IMR-90 (cell line): Measurements from ENCODE around the gene ZNF33B.

Experiments used
- BHLHE40 ChIP-seq: fragments of 150-350 bp; IDR thresholded peaks from 2 replicates; pipeline ENCODE4 v1.6.1; 2016; ENCODE audit warnings: mild to moderate bottlenecking, low read depth, low read length
- CHD1 ChIP-seq: IDR thresholded peaks from 2 replicates; pipeline ENCODE4 v1.6.1; 2012; ENCODE audit warnings: low read depth, low read length, improper control_type of control experiment
- POLR2A ChIP-seq: IDR thresholded peaks from 2 replicates; pipeline ENCODE4 v1.6.1; 2012; ENCODE audit warnings: mild to moderate bottlenecking, low read depth, low read length
- RAD21 ChIP-seq: IDR thresholded peaks from 2 replicates; pipeline ENCODE4 v1.6.1; 2012; ENCODE audit warnings: low read length, improper control_type of control experiment
- TF ChIP-seq, protein P1 (sequence below): conservative IDR thresholded peaks from 2 replicates; pipeline ENCODE4 v1.5.1; 2012; ENCODE audit warnings: mild to moderate bottlenecking, low read depth, low read length, improper control_type of control experiment

GRCh38 chr10:42583828-42584227 is 54.5 kb downstream of the ZNF33B start:
- TF ChIP-seq POLR2A (no peak), CHD1 (no peak), RAD21 (no peak), BHLHE40 (no peak)
- TF ChIP-seq, protein P1, sequence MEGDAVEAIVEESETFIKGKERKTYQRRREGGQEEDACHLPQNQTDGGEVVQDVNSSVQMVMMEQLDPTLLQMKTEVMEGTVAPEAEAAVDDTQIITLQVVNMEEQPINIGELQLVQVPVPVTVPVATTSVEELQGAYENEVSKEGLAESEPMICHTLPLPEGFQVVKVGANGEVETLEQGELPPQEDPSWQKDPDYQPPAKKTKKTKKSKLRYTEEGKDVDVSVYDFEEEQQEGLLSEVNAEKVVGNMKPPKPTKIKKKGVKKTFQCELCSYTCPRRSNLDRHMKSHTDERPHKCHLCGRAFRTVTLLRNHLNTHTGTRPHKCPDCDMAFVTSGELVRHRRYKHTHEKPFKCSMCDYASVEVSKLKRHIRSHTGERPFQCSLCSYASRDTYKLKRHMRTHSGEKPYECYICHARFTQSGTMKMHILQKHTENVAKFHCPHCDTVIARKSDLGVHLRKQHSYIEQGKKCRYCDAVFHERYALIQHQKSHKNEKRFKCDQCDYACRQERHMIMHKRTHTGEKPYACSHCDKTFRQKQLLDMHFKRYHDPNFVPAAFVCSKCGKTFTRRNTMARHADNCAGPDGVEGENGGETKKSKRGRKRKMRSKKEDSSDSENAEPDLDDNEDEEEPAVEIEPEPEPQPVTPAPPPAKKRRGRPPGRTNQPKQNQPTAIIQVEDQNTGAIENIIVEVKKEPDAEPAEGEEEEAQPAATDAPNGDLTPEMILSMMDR: no peak
